Body of pancreas (tissue), 4 donors: Measurements from ENCODE around the gene PKIB. TPM values are rescaled to one million over a fixed set of nuclear protein-coding genes. Genes with fewer than 3 reads are reported as not detected.

Experiments used
- ATAC-seq: fragments of 150-250 bp; one replicate; pipeline ENCODE4 v1.9.1; 2016
- DNase-seq, 4 donors: peaks; one replicate each; pipeline ENCODE4 v3.0.0-alpha.2; 2019
- H3K27ac ChIP-seq, 4 donors: fragments of 200-600 bp; sonication (generic); 1 replicate in 3 of 4; 2 replicates in 1 of 4; pipeline versions ENCODE4 v1.5.1 to v1.6.1; 2016 to 2019; ENCODE audit warnings: mild to moderate bottlenecking in 1 of 4, mixed read lengths in 1 of 4, moderate library complexity in 1 of 4
- H3K27me3 ChIP-seq, 2 donors: fragments of 200-600 bp; sonication (generic); one replicate each; pipeline ENCODE4 v1.6.0; 2016; ENCODE audit warnings: mild to moderate bottlenecking in 1 of 2
- H3K36me3 ChIP-seq, 2 donors: fragments of 200-600 bp; sonication (generic); replicated peaks in 1 of 2; 2 replicates each; pipeline ENCODE4 v1.5.1; 2016; ENCODE audit warnings: low read depth in 2 of 2; ENCODE audit not compliant: insufficient read depth in 1 of 2
- H3K4me1 ChIP-seq: fragments of 200-600 bp; sonication (generic); one replicate; pipeline ENCODE4 v1.6.0; 2016
- H3K4me3 ChIP-seq, 2 donors: fragments of 200-600 bp; sonication (generic); 1 replicate in 1 of 2; 2 replicates in 1 of 2; pipeline ENCODE4 v1.5.1; 2016 to 2019
- H3K9me3 ChIP-seq, 3 donors: fragments of 200-600 bp; sonication (generic); 1 replicate in 2 of 3; 2 replicates in 1 of 3; pipeline ENCODE4 v1.5.1; 2016
- POLR2A ChIP-seq, 3 donors: fragments of 450-650 bp; IDR thresholded peaks; one replicate each; pipeline ENCODE4 v1.6.1; 2016; ENCODE audit warnings: antibody characterized with exemption in 3 of 3, mild to moderate bottlenecking in 2 of 3
- WGBS, 2 donors: methylation state at CpG; one replicate each; pipeline ENCODE4 v1.1.5; 2017; 5-methylcytosine and 5-hydroxymethylcytosine counted together
- intact Hi-C: fragments of 100-400 bp; cut with DNase I; formaldehyde crosslinking; loops from one replicate; pipeline ENCODE4 v1.15.1; 2023
- total RNA-seq, 2 donors: library from RNA; depleted of rRNA; stranded (reverse); fragments of >200 nt; gene quantifications; one replicate each; pipeline ENCODE4 v1.1.0, GENCODE V29; 2016
- TF ChIP-seq, protein P1 (sequence below), 7 experiments: fragments of 450-650 bp in 4 of 7; fragments of 200-600 bp in 3 of 7; sonication (generic) in 3 of 7; IDR thresholded peaks; one replicate each; pipeline ENCODE4 v1.5.1; 2016 to 2019; ENCODE audit warnings: antibody characterized with exemption in 7 of 7

Gene PKIB
- total RNA-seq, 2 donors from 2014 or later, result 13.0 TPM; not detected in 1

DNA sequence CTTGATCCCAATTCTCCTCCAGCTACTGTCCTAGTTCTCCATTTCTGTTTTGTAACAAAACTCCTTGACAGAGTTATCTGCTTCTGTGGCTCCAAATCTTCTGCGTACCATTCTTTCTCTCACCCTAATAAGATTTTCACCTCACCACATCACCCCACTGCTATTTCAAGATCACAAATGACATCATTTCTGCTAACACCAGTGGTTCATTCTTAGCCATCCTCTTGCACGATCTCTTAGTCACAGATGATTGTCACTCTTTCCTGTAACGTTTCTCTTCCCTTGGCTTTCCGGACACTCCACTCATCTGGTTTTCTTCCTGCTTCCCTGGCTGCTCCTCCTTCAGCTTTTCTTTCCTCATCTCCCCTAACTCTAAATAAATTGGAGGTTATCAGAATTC lies 112.5 kb downstream of the PKIB start:
- Histone ChIP-seq H3K9me3 (no peaks in the 10 kb centered on the region), H3K27ac (no peak overlapping the region), H3K27me3 (peaks cover 0 to 2% of the 10 kb centered on the region in 2 donors), H3K36me3 (no peaks in the 10 kb centered on the region), H3K4me1 (no peaks in the 10 kb centered on the region), H3K4me3 (no peak overlapping the region)
- no peak for DNase-seq
- intact Hi-C loops, result no loop called here
- 72 to 79% methylated on average over 4 of the region's 4 CpGs for WGBS, 2 donors
- TF ChIP-seq, protein P1, sequence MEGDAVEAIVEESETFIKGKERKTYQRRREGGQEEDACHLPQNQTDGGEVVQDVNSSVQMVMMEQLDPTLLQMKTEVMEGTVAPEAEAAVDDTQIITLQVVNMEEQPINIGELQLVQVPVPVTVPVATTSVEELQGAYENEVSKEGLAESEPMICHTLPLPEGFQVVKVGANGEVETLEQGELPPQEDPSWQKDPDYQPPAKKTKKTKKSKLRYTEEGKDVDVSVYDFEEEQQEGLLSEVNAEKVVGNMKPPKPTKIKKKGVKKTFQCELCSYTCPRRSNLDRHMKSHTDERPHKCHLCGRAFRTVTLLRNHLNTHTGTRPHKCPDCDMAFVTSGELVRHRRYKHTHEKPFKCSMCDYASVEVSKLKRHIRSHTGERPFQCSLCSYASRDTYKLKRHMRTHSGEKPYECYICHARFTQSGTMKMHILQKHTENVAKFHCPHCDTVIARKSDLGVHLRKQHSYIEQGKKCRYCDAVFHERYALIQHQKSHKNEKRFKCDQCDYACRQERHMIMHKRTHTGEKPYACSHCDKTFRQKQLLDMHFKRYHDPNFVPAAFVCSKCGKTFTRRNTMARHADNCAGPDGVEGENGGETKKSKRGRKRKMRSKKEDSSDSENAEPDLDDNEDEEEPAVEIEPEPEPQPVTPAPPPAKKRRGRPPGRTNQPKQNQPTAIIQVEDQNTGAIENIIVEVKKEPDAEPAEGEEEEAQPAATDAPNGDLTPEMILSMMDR (IDR thresholded peaks at IDR 0.05), result no peak
- no peak for ATAC-seq

DNA sequence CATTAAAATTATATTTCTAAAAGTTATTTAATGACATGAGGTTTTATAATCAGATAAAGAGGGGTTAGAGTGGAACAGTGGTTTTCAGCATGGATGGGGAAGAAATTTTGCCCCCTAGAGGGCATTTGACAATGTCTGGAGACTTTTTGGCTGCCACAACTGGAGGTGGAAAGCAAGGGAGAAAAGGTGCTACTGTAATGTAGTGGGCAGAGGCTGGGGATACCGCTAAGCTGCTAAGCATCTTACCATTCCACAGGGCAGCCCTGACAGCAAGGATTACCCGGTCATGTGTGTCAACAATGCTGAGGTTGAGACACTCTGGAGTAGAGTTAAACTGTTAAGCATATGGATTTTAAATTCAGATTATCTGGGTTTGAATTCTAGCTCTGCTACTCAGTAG lies 116.4 kb downstream of the PKIB start:
- TF ChIP-seq, protein P1 (IDR thresholded peaks at IDR 0.05), result peak in 6 of 7 experiments; percentile 12 to 50 (median 40)
- no peak for TF ChIP-seq POLR2A (IDR thresholded peaks at IDR 0.05)
- Histone ChIP-seq H3K4me3 (no peak overlapping the region), H3K27me3 (peaks cover 0 to 2% of the 10 kb centered on the region in 2 donors), H3K4me1 (no peaks in the 10 kb centered on the region), H3K27ac (no peak overlapping the region), H3K9me3 (no peaks in the 10 kb centered on the region), H3K36me3 (no peaks in the 10 kb centered on the region)
- 35 to 46% methylated on average over 2 of the region's 2 CpGs for WGBS, 2 donors
- intact Hi-C loops, result no loop called here
- ATAC-seq, result no peak
- DNase-seq, result peak in 2 of 4 donors; percentile 13 to 21

DNA sequence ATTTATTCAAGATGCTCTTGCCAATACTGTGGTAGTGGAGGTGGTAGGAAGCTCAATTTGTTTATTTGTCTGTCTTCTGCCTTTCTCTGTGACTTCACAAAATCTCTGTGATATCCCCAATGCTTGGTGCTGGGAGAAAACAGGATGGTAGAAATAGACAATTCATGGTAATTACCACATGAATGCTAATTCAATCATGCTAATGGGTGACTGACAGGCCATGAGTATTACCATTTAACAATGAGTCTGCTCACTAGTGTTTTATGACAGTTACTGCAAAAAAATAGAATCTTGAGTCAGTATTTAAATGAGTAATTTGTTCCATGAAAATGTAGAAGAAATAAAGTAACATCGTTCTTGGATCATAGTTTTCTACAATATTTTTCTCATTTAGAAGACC lies 117.0 kb downstream of the PKIB start:
- no peaks in the 10 kb centered on the region for H3K4me1 ChIP-seq
- intact Hi-C loops, result no loop called here
- DNase-seq (no peak), ATAC-seq (no peak)
- H3K9me3 ChIP-seq, result no peaks in the 10 kb centered on the region
- H3K27me3 ChIP-seq, result no peaks in the 10 kb centered on the region
- no peak overlapping the region for H3K27ac ChIP-seq
- WGBS, 2 donors, result 48 to 78% methylated on average over 1 of the region's 1 CpG
- no peak for TF ChIP-seq POLR2A (IDR thresholded peaks at IDR 0.05)
- TF ChIP-seq, protein P1 (IDR thresholded peaks at IDR 0.05), result no peak
- no peaks in the 10 kb centered on the region for H3K36me3 ChIP-seq
- H3K4me3 ChIP-seq, result no peak overlapping the region

DNA sequence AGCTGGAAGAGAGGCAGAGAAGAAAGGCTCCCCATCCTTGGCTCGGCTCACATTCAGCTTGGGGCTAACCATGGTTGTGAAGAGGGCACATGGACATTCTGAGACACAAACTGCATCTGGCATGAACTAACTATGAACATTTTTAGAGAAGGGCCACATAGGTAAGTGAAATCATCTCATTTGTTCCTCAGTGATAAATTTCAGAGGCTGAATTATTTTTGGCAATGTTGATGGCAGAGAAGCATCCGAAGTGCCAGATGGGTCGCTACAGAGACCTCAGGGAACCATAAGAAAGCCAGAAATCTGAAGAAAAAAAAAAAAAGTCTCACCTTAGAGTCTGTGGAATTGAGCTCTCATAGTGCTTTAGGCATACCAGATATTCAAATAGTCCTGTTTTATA lies 120.1 kb downstream of the PKIB start:
- 75 to 83% methylated on average over 3 of the region's 3 CpGs for WGBS, 2 donors
- Histone ChIP-seq H3K4me3 (no peak overlapping the region), H3K4me1 (no peaks in the 10 kb centered on the region), H3K36me3 (no peaks in the 10 kb centered on the region), H3K27ac (no peak overlapping the region), H3K9me3 (no peaks in the 10 kb centered on the region), H3K27me3 (no peaks in the 10 kb centered on the region)
- DNase-seq, result no peak
- no peak for TF ChIP-seq POLR2A (IDR thresholded peaks at IDR 0.05)
- TF ChIP-seq, protein P1 (IDR thresholded peaks at IDR 0.05), result no peak
- no peak for ATAC-seq
- intact Hi-C loops, result loop anchor here (5.0 kb wide), 1 partner anchor 107 kb away; no protein-coding TSS in a partner anchor

DNA sequence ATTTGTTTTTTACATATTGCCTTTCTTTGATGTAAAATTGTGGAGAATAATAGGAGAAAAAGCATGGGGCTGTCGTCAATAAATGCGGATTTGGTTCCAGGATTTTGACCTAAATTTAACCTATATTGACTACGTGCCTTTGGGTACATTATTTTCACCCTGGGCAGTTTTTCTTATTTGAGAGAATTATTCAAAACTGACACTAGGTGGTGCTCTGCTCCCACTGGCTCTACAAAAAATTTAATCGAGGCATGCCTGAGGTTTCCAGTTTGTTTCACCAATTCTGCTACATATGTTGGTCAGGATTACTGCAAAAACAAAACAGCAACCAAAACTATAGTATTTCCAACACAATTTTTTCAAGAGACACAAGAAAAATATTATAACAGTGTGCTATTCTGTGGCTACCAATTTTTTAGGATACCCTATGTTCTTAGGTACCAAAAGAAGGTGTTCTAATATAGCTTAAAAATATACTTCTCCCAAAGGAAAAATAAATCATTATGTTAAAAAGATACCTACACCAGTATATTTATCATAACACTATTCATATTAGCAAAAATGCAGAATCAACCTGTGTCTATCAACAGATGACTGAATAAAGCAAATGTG lies 120.7 kb downstream of the PKIB start:
- Histone ChIP-seq H3K4me1 (no peaks in the 10 kb centered on the region), H3K9me3 (no peaks in the 10 kb centered on the region), H3K27me3 (no peaks in the 10 kb centered on the region), H3K36me3 (no peaks in the 10 kb centered on the region), H3K4me3 (no peak overlapping the region), H3K27ac (no peak overlapping the region)
- ATAC-seq (peak; percentile 52), DNase-seq (peak in 2 of 4 donors; percentile 11 to 23)
- intact Hi-C loops, result loop anchor here (5.0 kb wide), 1 partner anchor 106 kb away; no protein-coding TSS in a partner anchor
- WGBS, 2 donors, result 0 to 1% methylated on average over 4 of the region's 4 CpGs
- TF ChIP-seq, protein P1 (IDR thresholded peaks at IDR 0.05), result peak; percentile 63 to 88 (median 79)
- TF ChIP-seq POLR2A (IDR thresholded peaks at IDR 0.05), result no peak
